ENCODE data around the gene ABCG2. TPM values are rescaled to one million over a fixed set of nuclear protein-coding genes. Genes with fewer than 3 reads are reported as not detected.

Gene ABCG2
- total RNA-seq, 2 experiments from 2014 or later, result 0.75 to 0.81 TPM

- no peak overlapping the region for H3K27ac Mint-ChIP-seq
- ChIA-PET POLR2A (no interaction called here), CTCF (no interaction called here)
- intact Hi-C loops (cut with micrococcal nuclease), result no loop called here
- no peaks in the 10 kb centered on the region for H3K36me3 Mint-ChIP-seq
- H3K4me1 Mint-ChIP-seq (ENCODE audit: low read depth), result peaks cover 12% of the 10 kb centered on the region
- H3K9me3 Mint-ChIP-seq, result no peaks in the 10 kb centered on the region
- no peak overlapping the region for H3K4me3 Mint-ChIP-seq
- no peaks in the 10 kb centered on the region for H3K27me3 Mint-ChIP-seq
- DNase-seq, result peak; percentile 34
These were observed 30.4 kb upstream of the ABCG2 start for GRCh38 chr4:88188738-88189417.

GRCh38 chr4:88187766-88188165 is 29.3 kb upstream of the ABCG2 start:
- DNase-seq, result no peak
- intact Hi-C loops (cut with micrococcal nuclease), result no loop called here
- Mint-ChIP-seq H3K27me3 (no peaks in the 10 kb centered on the region), H3K9me3 (no peaks in the 10 kb centered on the region), H3K27ac (no peak overlapping the region), H3K4me1 (ENCODE audit: low read depth) (peaks cover 12% of the 10 kb centered on the region), H3K4me3 (no peak overlapping the region), H3K36me3 (no peaks in the 10 kb centered on the region)
- ChIA-PET CTCF (no interaction called here), POLR2A (no interaction called here)

GRCh38 chr4:88185906-88186305 is 27.5 kb upstream of the ABCG2 start:
- CTCF ChIA-PET, result no interaction called here
- Mint-ChIP-seq H3K9me3 (no peaks in the 10 kb centered on the region), H3K27ac (no peak overlapping the region), H3K27me3 (peaks cover 4% of the 10 kb centered on the region), H3K4me1 (ENCODE audit: low read depth) (peaks cover 14% of the 10 kb centered on the region), H3K36me3 (peaks cover 2% of the 10 kb centered on the region), H3K4me3 (no peak overlapping the region)
- intact Hi-C loops (cut with micrococcal nuclease), result no loop called here
- no peak for DNase-seq
- POLR2A ChIA-PET, result no interaction called here

GRCh38 chr4:88179261-88179660 is 20.8 kb upstream of the ABCG2 start:
- intact Hi-C loops (cut with micrococcal nuclease), result no loop called here
- Mint-ChIP-seq H3K4me3 (no peak overlapping the region), H3K27me3 (peaks cover 12% of the 10 kb centered on the region), H3K27ac (no peak overlapping the region), H3K4me1 (ENCODE audit: low read depth) (peaks cover 2% of the 10 kb centered on the region), H3K36me3 (peaks cover 6% of the 10 kb centered on the region), H3K9me3 (peaks cover 9% of the 10 kb centered on the region)
- ChIA-PET CTCF (no interaction called here), POLR2A (no interaction called here)
- no peak for DNase-seq

- ChIA-PET CTCF (no interaction called here), POLR2A (no interaction called here)
- H3K36me3 Mint-ChIP-seq, result peaks cover 6% of the 10 kb centered on the region
- no peak overlapping the region for H3K4me3 Mint-ChIP-seq
- H3K27ac Mint-ChIP-seq, result no peak overlapping the region
- peaks cover 2% of the 10 kb centered on the region for H3K4me1 Mint-ChIP-seq (ENCODE audit: low read depth)
- intact Hi-C loops (cut with micrococcal nuclease), result no loop called here
- DNase-seq, result no peak
- peaks cover 12% of the 10 kb centered on the region for H3K27me3 Mint-ChIP-seq
- H3K9me3 Mint-ChIP-seq, result peaks cover 9% of the 10 kb centered on the region
These were observed 20.3 kb upstream of the ABCG2 start for GRCh38 chr4:88178626-88179231.

GRCh38 chr4:88177983-88178625 is 19.7 kb upstream of the ABCG2 start:
- CTCF ChIA-PET, result no interaction called here
- Mint-ChIP-seq H3K27me3 (peaks cover 12% of the 10 kb centered on the region), H3K4me1 (ENCODE audit: low read depth) (peaks cover 4% of the 10 kb centered on the region), H3K36me3 (peaks cover 6% of the 10 kb centered on the region), H3K4me3 (no peak overlapping the region), H3K27ac (no peak overlapping the region), H3K9me3 (peaks cover 9% of the 10 kb centered on the region)
- intact Hi-C loops (cut with micrococcal nuclease), result no loop called here
- no peak for DNase-seq
- POLR2A ChIA-PET, result no interaction called here

GRCh38 chr4:88172987-88173386 is 14.5 kb upstream of the ABCG2 start:
- no peaks in the 10 kb centered on the region for H3K36me3 Mint-ChIP-seq
- no peaks in the 10 kb centered on the region for H3K9me3 Mint-ChIP-seq
- POLR2A ChIA-PET, result no interaction called here
- H3K4me1 Mint-ChIP-seq (ENCODE audit: low read depth), result peaks cover 6% of the 10 kb centered on the region
- no peak overlapping the region for H3K27ac Mint-ChIP-seq
- intact Hi-C loops (cut with micrococcal nuclease), result no loop called here
- no peak overlapping the region for H3K4me3 Mint-ChIP-seq
- H3K27me3 Mint-ChIP-seq, result peaks cover 4% of the 10 kb centered on the region
- CTCF ChIA-PET, result interaction anchor here (0.9 kb wide), 2 partner anchors 63 to 187 kb away, joined by 3 read pairs; no protein-coding TSS in a partner anchor
- DNase-seq, result no peak

GRCh38 chr4:88171206-88171605 is 12.8 kb upstream of the ABCG2 start:
- Mint-ChIP-seq H3K4me1 (ENCODE audit: low read depth) (peaks cover 6% of the 10 kb centered on the region), H3K27ac (no peak overlapping the region), H3K9me3 (no peaks in the 10 kb centered on the region), H3K27me3 (no peaks in the 10 kb centered on the region), H3K36me3 (no peaks in the 10 kb centered on the region), H3K4me3 (no peak overlapping the region)
- DNase-seq, result no peak
- ChIA-PET CTCF (interaction anchor here (0.6 kb wide), 1 partner anchor 46 kb away, joined by 3 read pairs; no protein-coding TSS in a partner anchor), POLR2A (no interaction called here)
- intact Hi-C loops (cut with micrococcal nuclease), result no loop called here

- no peaks in the 10 kb centered on the region for H3K27me3 Mint-ChIP-seq
- H3K27ac Mint-ChIP-seq, result no peak overlapping the region
- DNase-seq, result no peak
- H3K4me1 Mint-ChIP-seq (ENCODE audit: low read depth), result peaks cover 6% of the 10 kb centered on the region
- intact Hi-C loops (cut with micrococcal nuclease), result no loop called here
- no peaks in the 10 kb centered on the region for H3K36me3 Mint-ChIP-seq
- ChIA-PET CTCF (no interaction called here), POLR2A (interaction anchor here (0.6 kb wide), 1 partner anchor 128 kb away, joined by 6 read pairs; no protein-coding TSS in a partner anchor)
- peaks cover 4% of the 10 kb centered on the region for H3K9me3 Mint-ChIP-seq
- no peak overlapping the region for H3K4me3 Mint-ChIP-seq
These were observed 10.9 kb upstream of the ABCG2 start for GRCh38 chr4:88169298-88169697.

- H3K9me3 Mint-ChIP-seq, result peaks cover 4% of the 10 kb centered on the region
- no peak overlapping the region for H3K27ac Mint-ChIP-seq
- no peaks in the 10 kb centered on the region for H3K36me3 Mint-ChIP-seq
- CTCF ChIA-PET, result interaction anchor here (0.6 kb wide), 1 partner anchor 813 kb away, joined by 3 read pairs; no protein-coding TSS in a partner anchor
- POLR2A ChIA-PET, result no interaction called here
- H3K4me3 Mint-ChIP-seq, result no peak overlapping the region
- no peaks in the 10 kb centered on the region for H3K27me3 Mint-ChIP-seq
- DNase-seq, result no peak
- intact Hi-C loops (cut with micrococcal nuclease), result no loop called here
- H3K4me1 Mint-ChIP-seq (ENCODE audit: low read depth), result no peaks in the 10 kb centered on the region
These were observed 8.2 kb upstream of the ABCG2 start for GRCh38 chr4:88166608-88167007.

GRCh38 chr4:88163336-88163735 is 4.9 kb upstream of the ABCG2 start:
- H3K27ac Mint-ChIP-seq, result no peak overlapping the region
- CTCF ChIA-PET, result interaction anchor here (0.8 kb wide), 1 partner anchor 49 kb away, joined by 3 read pairs; no protein-coding TSS in a partner anchor
- no peak overlapping the region for H3K4me3 Mint-ChIP-seq
- intact Hi-C loops (cut with micrococcal nuclease), result no loop called here
- H3K36me3 Mint-ChIP-seq, result no peaks in the 10 kb centered on the region
- peaks cover 4% of the 10 kb centered on the region for H3K9me3 Mint-ChIP-seq
- no peak for DNase-seq
- peaks cover 6% of the 10 kb centered on the region for H3K27me3 Mint-ChIP-seq
- POLR2A ChIA-PET, result no interaction called here
- H3K4me1 Mint-ChIP-seq (ENCODE audit: low read depth), result peaks cover 7% of the 10 kb centered on the region

- H3K4me1 Mint-ChIP-seq (ENCODE audit: low read depth), result peaks cover 13% of the 10 kb centered on the region
- H3K9me3 Mint-ChIP-seq, result peaks cover 4% of the 10 kb centered on the region
- no peaks in the 10 kb centered on the region for H3K36me3 Mint-ChIP-seq
- no peak overlapping the region for H3K27ac Mint-ChIP-seq
- peaks cover 6% of the 10 kb centered on the region for H3K27me3 Mint-ChIP-seq
- intact Hi-C loops (cut with micrococcal nuclease), result no loop called here
- no peak overlapping the region for H3K4me3 Mint-ChIP-seq
- DNase-seq, result no peak
- POLR2A ChIA-PET, result no interaction called here
- CTCF ChIA-PET, result interaction anchor here (0.8 kb wide), 1 partner anchor 49 kb away, joined by 3 read pairs; no protein-coding TSS in a partner anchor
These were observed 4.2 kb upstream of the ABCG2 start for GRCh38 chr4:88162626-88163025.
